ENCODE data around the gene SERTAD4. TPM values are rescaled to one million over a fixed set of nuclear protein-coding genes. Genes with fewer than 3 reads are reported as not detected.
A peak's percentile ranks its signal among the peaks of the same experiment; 100 is the strongest.
"Not testable (repeated sequence)": the region's sequence is repeated elsewhere in the genome, so short reads cannot be mapped to it uniquely, and the experiment has no call there.

The SERTAD4 gene
- total and polyA plus RNA-seq, 2 experiments from 2014 or later: 2.8 to 3.0 TPM

- Histone ChIP-seq H3K27ac (peak overlapping the region; percentile 90), H4K20me1 (ENCODE audit: insufficient read depth, poor library complexity, severe bottlenecking) (no peaks in the 10 kb centered on the region), H3K4me2 (no peak overlapping the region)
Measured at GRCh38 chr1:210262897-210263272, 30.3 kb downstream of the SERTAD4 start.

GRCh38 chr1:210263963-210264362 is 31.4 kb downstream of the SERTAD4 start:
- Histone ChIP-seq H3K4me2 (no peak overlapping the region), H3K79me2 (no peaks in the 10 kb centered on the region), H3K27me3 (no peaks in the 10 kb centered on the region), H3K9me3 (ENCODE audit: low read depth) (no peaks in the 10 kb centered on the region), H2AFZ (no peak overlapping the region), H3K9me2 (replicated peaks; ENCODE audit: insufficient read depth) (no peaks in the 10 kb centered on the region), H3K4me3 (no peak overlapping the region), H4K20me1 (ENCODE audit: insufficient read depth, poor library complexity, severe bottlenecking) (no peaks in the 10 kb centered on the region), H3K4me1 (ENCODE audit: insufficient read depth) (peaks cover 9% of the 10 kb centered on the region), H3K27ac (no peak overlapping the region), H3K36me3 (replicated peaks; ENCODE audit: insufficient read depth, low read depth) (no peaks in the 10 kb centered on the region)
- no peak for DNase-seq (ENCODE audit: low spot score)
- no peak for TF ChIP-seq EZH2phosphoT487 (IDR thresholded peaks at IDR 0.05; ENCODE audit: low read depth, severe bottlenecking, unreplicated experiment)
- no peak for TF ChIP-seq EZH2 (IDR thresholded peaks at IDR 0.05; ENCODE audit: borderline replicate concordance)
- no peak for TF ChIP-seq CTCF (IDR thresholded peaks at IDR 0.05; ENCODE audit: poor library complexity)

More at GRCh38 chr1:210262897-210263272, 30.3 kb downstream of the SERTAD4 start:
- no peak for TF ChIP-seq EZH2phosphoT487 (IDR thresholded peaks at IDR 0.05; ENCODE audit: low read depth, severe bottlenecking, unreplicated experiment)
- TF ChIP-seq EZH2 (IDR thresholded peaks at IDR 0.05; ENCODE audit: borderline replicate concordance): no peak
- no peak for TF ChIP-seq CTCF (IDR thresholded peaks at IDR 0.05; ENCODE audit: poor library complexity)
- no peak for DNase-seq (ENCODE audit: low spot score)
- WGBS (ENCODE audit: low lambda C conversion rate, missing lambda C conversion rate): 82% methylated on average over 4 of the region's 4 CpGs
- Histone ChIP-seq H3K9me3 (ENCODE audit: low read depth) (no peaks in the 10 kb centered on the region), H3K4me1 (ENCODE audit: insufficient read depth) (peaks cover 9% of the 10 kb centered on the region), H3K9me2 (replicated peaks; ENCODE audit: insufficient read depth) (no peaks in the 10 kb centered on the region), H3K36me3 (replicated peaks; ENCODE audit: insufficient read depth, low read depth) (no peaks in the 10 kb centered on the region), H3K79me2 (no peaks in the 10 kb centered on the region), H3K4me3 (no peak overlapping the region), H2AFZ (no peak overlapping the region), H3K27me3 (no peaks in the 10 kb centered on the region)

DNA sequence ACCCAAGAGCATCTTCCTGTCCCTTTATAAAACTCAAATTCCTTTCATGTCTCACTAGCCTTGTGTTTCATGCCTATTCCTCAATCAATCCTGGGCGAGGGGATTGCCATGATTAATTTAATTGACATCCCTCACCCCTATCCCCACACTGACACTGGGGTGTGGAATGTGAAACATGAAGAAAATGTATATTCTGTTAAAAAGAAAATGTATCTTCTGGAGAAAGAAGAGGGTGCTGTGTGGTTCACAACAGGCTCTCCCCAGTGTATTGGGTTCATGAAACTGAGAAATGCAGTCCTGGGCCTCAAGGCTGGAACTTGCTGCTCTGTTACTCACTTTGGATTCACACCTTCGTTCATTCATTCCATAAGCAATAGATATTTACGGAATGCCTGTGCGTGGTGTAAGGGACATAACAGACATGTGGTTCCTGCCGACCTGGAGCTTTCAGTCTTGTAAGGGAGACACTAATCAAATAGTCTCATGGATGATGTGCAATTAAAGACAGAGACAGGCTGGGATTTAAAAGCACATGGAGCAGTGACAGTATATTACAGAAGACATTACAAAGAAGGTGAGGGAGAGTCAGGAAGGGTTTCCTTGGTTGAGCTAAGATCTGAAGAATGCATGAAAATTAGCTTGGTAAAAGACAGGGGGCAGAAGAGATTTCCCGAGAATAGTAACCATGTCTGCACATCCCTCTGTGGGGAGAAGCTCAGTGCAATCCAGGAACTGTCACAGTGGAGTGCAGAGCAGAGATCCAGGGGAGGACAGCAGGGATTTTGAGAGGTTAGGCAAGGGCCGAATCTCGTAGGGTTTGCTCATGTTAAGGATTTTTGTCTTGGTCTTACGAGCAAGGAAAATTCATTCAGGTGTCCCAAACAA is 32.1 kb downstream of the SERTAD4 start:
- peaks cover 9% of the 10 kb centered on the region for H3K4me1 ChIP-seq (ENCODE audit: insufficient read depth)
- H3K4me2 ChIP-seq: no peak overlapping the region
- H3K36me3 ChIP-seq (replicated peaks; ENCODE audit: insufficient read depth, low read depth): no peaks in the 10 kb centered on the region
- H3K27me3 ChIP-seq: no peaks in the 10 kb centered on the region
- H3K4me3 ChIP-seq: no peak overlapping the region
- H3K9me2 ChIP-seq (replicated peaks; ENCODE audit: insufficient read depth): no peaks in the 10 kb centered on the region
- no peak overlapping the region for H3K27ac ChIP-seq
- H3K9me3 ChIP-seq (ENCODE audit: low read depth): no peaks in the 10 kb centered on the region
- DNase-seq (ENCODE audit: low spot score): peak; percentile 22
- WGBS (ENCODE audit: low lambda C conversion rate, missing lambda C conversion rate): 68% methylated on average over 9 of the region's 9 CpGs
- no peak for TF ChIP-seq EZH2 (IDR thresholded peaks at IDR 0.05; ENCODE audit: borderline replicate concordance)
- peak; percentile 33 for TF ChIP-seq CTCF (IDR thresholded peaks at IDR 0.05; ENCODE audit: poor library complexity)
- no peak for TF ChIP-seq EZH2phosphoT487 (IDR thresholded peaks at IDR 0.05; ENCODE audit: low read depth, severe bottlenecking, unreplicated experiment)
- H2AFZ ChIP-seq: no peak overlapping the region
- no peaks in the 10 kb centered on the region for H3K79me2 ChIP-seq
- H4K20me1 ChIP-seq (ENCODE audit: insufficient read depth, poor library complexity, severe bottlenecking): no peaks in the 10 kb centered on the region

GRCh38 chr1:210265392-210265955 is 32.9 kb downstream of the SERTAD4 start:
- H3K4me1 ChIP-seq (ENCODE audit: insufficient read depth); H3K27ac ChIP-seq; H3K9me2 ChIP-seq (replicated peaks; ENCODE audit: insufficient read depth); H3K9me3 ChIP-seq (ENCODE audit: low read depth); H3K79me2 ChIP-seq; H3K4me3 ChIP-seq; H3K27me3 ChIP-seq; H2AFZ ChIP-seq; H3K36me3 ChIP-seq (replicated peaks; ENCODE audit: insufficient read depth, low read depth); DNase-seq (ENCODE audit: low spot score); H3K4me2 ChIP-seq; H4K20me1 ChIP-seq (ENCODE audit: insufficient read depth, poor library complexity, severe bottlenecking): not testable (repeated sequence)
- 49% methylated on average over 4 of the region's 4 CpGs for WGBS (ENCODE audit: low lambda C conversion rate, missing lambda C conversion rate)

All from hepatocyte (in vitro differentiated cells).